K562 (cell line): ENCODE results near the gene PDE11A. TPM values are rescaled to one million over a fixed set of nuclear protein-coding genes. Genes with fewer than 3 reads are reported as not detected.

Source experiments
- ATAC-seq: fragments of 200-7000 bp; cut with Tn5 transposase; 3 replicates; pipeline ENCODE4 v1.9.1; 2020; ENCODE audit warnings: moderate library complexity
- BruUV-seq: library from RNA; stranded (reverse); fragments of 400-500 nt; replicated peaks from 2 replicates; lab custom pipeline; 2021; lab: Mats Ljungman, UMichigan
- CTCF ChIA-PET: fragments of 300-600 bp; formaldehyde crosslinking; extraction: SDS; loops from one replicate; lab custom pipeline; 2021; ENCODE audit warnings: low intra/inter-chr PET ratio; lab: Yijun Ruan, JAX
- POLR2A ChIA-PET: fragments of 300-600, 350-650 bp; sonication (Branson Sonifier 250); formaldehyde crosslinking; extraction: SDS; loops from one replicate; lab custom pipeline; 2021; ENCODE audit warnings: antibody characterized with exemption, inconsistent platforms; lab: Yijun Ruan, JAX
- DNase-seq, 4 experiments: peaks; one replicate each; pipeline versions ENCODE4 v3.0.0 to v3.0.0-alpha.2; 2011 to 2018; ENCODE audit warnings: low spot score in 3 of 4, mixed read lengths in 3 of 4; ENCODE audit errors: extremely low read depth in 1 of 4
- FAIRE-seq: peaks from 2 replicates; lab custom pipeline; 2011; peaks lifted over from hg19 to GRCh38; lab: Jason Lieb, UNC
- H2AFZ ChIP-seq: 2 replicates; pipeline ENCODE4 v1.6.0; 2011; ENCODE audit warnings: low read depth, low read length, control low read depth, inconsistent platforms
- H3K27ac ChIP-seq: fragments of 200-600 bp; 3 replicates; pipeline ENCODE4 v1.8.0; 2011; ENCODE audit warnings: low read depth, mild to moderate bottlenecking, control low read depth, inconsistent platforms, low read length, moderate library complexity, mixed read lengths; ENCODE audit errors: extremely low read depth
- H3K27me3 ChIP-seq, 2 experiments: fragments of 300-600 bp in 1 of 2; 2 replicates in 1 of 2; 3 replicates in 1 of 2; pipeline versions ENCODE4 v1.6.0 to v1.8.0; 2011; ENCODE audit warnings: inconsistent platforms in 2 of 2, low read length in 2 of 2, mild to moderate bottlenecking in 1 of 2, mixed read lengths in 1 of 2, moderate library complexity in 1 of 2; ENCODE audit not compliant: control insufficient read depth in 2 of 2, insufficient read depth in 2 of 2
- H3K36me3 ChIP-seq: fragments of 300-600 bp; 3 replicates; pipeline ENCODE4 v1.8.0; 2011; ENCODE audit warnings: mild to moderate bottlenecking, low read length, inconsistent platforms; ENCODE audit not compliant: control insufficient read depth, insufficient read depth
- H3K4me1 ChIP-seq, 2 experiments: fragments of 200-600 bp in 1 of 2; replicated peaks in 1 of 2; 2 replicates in 1 of 2; 3 replicates in 1 of 2; pipeline versions ENCODE4 v1.5.1 to v1.8.0; 2011; ENCODE audit warnings: inconsistent platforms in 2 of 2, low read length in 2 of 2, mild to moderate bottlenecking in 1 of 2, mixed read lengths in 1 of 2, moderate library complexity in 1 of 2; ENCODE audit not compliant: control insufficient read depth in 2 of 2, insufficient read depth in 2 of 2
- H3K4me2 ChIP-seq: 2 replicates; pipeline ENCODE4 v1.6.1; 2011; ENCODE audit warnings: low read length, control low read depth, inconsistent platforms, mixed read lengths; ENCODE audit not compliant: insufficient read depth
- H3K4me3 ChIP-seq: fragments of 200-600 bp; sonication (generic), shearing (Covaris generic); 2 replicates; pipeline ENCODE4 v1.5.1; 2016; ENCODE audit warnings: control low read depth, inconsistent platforms
- H3K79me2 ChIP-seq: fragments of 200-600 bp; 3 replicates; pipeline ENCODE4 v1.8.0; 2011; ENCODE audit warnings: low read length, inconsistent platforms; ENCODE audit not compliant: control insufficient read depth, insufficient read depth
- H3K9ac ChIP-seq, 2 experiments: 2 replicates each; pipeline versions ENCODE4 v1.6.0 to v1.6.1; 2011; ENCODE audit warnings: low read depth in 2 of 2, low read length in 2 of 2, control low read depth in 1 of 2, inconsistent platforms in 1 of 2, mild to moderate bottlenecking in 1 of 2, mixed read lengths in 1 of 2; ENCODE audit not compliant: insufficient read depth in 1 of 2
- H3K9me1 ChIP-seq: one replicate; pipeline ENCODE4 v1.6.0; 2011; ENCODE audit warnings: inconsistent platforms, mild to moderate bottlenecking, low read length, moderate library complexity; ENCODE audit not compliant: control insufficient read depth, insufficient read depth
- H3K9me3 ChIP-seq: replicated peaks from 2 replicates; pipeline ENCODE4 v1.5.1; 2011; ENCODE audit warnings: low read depth, low read length, inconsistent platforms; ENCODE audit not compliant: control insufficient read depth, insufficient read depth
- H4K20me1 ChIP-seq: replicated peaks from 2 replicates; pipeline ENCODE4 v1.6.1; 2011; ENCODE audit warnings: low read length, inconsistent platforms, mixed read lengths; ENCODE audit not compliant: control insufficient read depth, insufficient read depth
- CEBPB ChIP-seq: fragments of 450-650 bp; IDR thresholded peaks from 2 replicates; pipeline ENCODE4 v1.6.1; 2016; ENCODE audit warnings: missing genetic modification characterization, missing compliant biosample characterization
- CHD2 ChIP-seq: IDR thresholded peaks from 2 replicates; pipeline ENCODE4 v1.6.1; 2011; ENCODE audit warnings: low read depth, low read length
- CREBBP ChIP-seq: IDR thresholded peaks from one replicate; pipeline ENCODE4 v1.6.1; 2012; ENCODE audit warnings: low read depth, mild to moderate bottlenecking, control low read depth, inconsistent platforms, low read length
- FOXA1 ChIP-seq: fragments of 450-650 bp; IDR thresholded peaks from 2 replicates; pipeline ENCODE4 v1.6.1; 2016; ENCODE audit warnings: mild to moderate bottlenecking, borderline replicate concordance
- IFI16 ChIP-seq: fragments of 250-450 bp; sonication (Bioruptor Pico); IDR thresholded peaks from 2 replicates; pipeline ENCODE4 v2.1.2; 2022; ENCODE audit warnings: mild to moderate bottlenecking, inconsistent platforms
- WGBS: fragments of 100-300 bp; shearing (Covaris generic); methylation state at CpG from one replicate; pipeline ENCODE4 v1.1.6; 2016; ENCODE audit warnings: low coverage, mixed read lengths; ENCODE audit not compliant: insufficient coverage; ENCODE audit errors: missing lambda C conversion rate; 5-methylcytosine and 5-hydroxymethylcytosine counted together
- in situ Hi-C: fragments of 300-500 bp; cut with MboI; formaldehyde crosslinking; loops from 4 replicates; pipeline ENCODE4 v1.15.0; 2018; ENCODE audit warnings: inconsistent platforms, mixed read lengths
- intact Hi-C: fragments of 100-400 bp; cut with micrococcal nuclease; formaldehyde crosslinking; loops from 2 replicates; pipeline ENCODE4 v1.14.2; 2022
- polyA plus RNA-seq, 8 experiments: library from polyadenylated mRNA; depleted of rRNA in 4 of 8; stranded (reverse) in 5 of 8; unstranded in 3 of 8; fragments of >200 nt; fragmentation: Nextera tagmentation in 2 of 8; fragmentation: Illumina TruSeq in 1 of 8; extraction: Ambion mirVana in 2 of 8; extraction: Trizol in 1 of 8; gene quantifications; 2 replicates each; pipeline versions ENCODE4 v1.2.1 to v1.2.3, GENCODE V29; 2011 to 2014; ENCODE audit warnings: inconsistent platforms in 1 of 8, missing spikeins in 1 of 8
- total RNA-seq, 7 experiments: library from RNA; depleted of rRNA in 6 of 7; stranded (reverse); fragments of >200 nt in 6 of 7; fragmentation: Illumina TruSeq in 2 of 7; extraction: Trizol in 2 of 7; gene quantifications; 2 replicates each; pipeline versions ENCODE4 v1.2.1 to v1.2.3, GENCODE V29; 2011 to 2021; ENCODE audit warnings: low replicate concordance in 1 of 7

The PDE11A gene
- total and polyA plus RNA-seq, 9 of the 15 experiments (the other 6 are each of a cell fraction or from before 2014, with no cell fraction given): 3.2 to 22.1 (median 5.7) TPM

DNA sequence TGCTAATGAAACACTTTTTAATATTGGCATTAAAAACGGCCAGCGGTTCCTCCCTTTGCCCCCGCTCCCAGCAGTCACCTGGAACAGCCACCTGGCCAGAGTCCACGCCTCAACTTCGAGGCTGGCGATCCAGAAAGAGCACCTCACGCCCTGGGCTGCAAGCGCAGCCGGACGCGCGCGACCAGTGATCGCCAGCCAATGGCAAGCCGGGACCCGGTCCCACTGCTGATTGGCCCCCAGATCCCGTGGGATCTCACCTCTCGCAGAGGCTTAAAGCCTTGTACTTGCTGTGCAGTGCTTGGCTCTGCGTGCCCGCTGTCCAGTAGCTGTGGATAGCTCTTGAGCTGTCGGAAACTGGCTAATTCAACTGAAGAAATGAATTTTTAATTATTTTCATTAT lies 35.6 kb upstream of the PDE11A start:
- intact Hi-C loops (no loop called here), in situ Hi-C loops (no loop called here)
- H3K4me3 ChIP-seq: no peak overlapping the region
- H3K4me1 ChIP-seq: peaks cover 4 to 16% of the 10 kb centered on the region in 2 experiments; a peak in 3 of 5 replicates
- no peak overlapping the region for H3K4me2 ChIP-seq
- 0 out of 4 replicates have a peak overlapping the region, but pooled peaks of 1 of the 2 experiments have one; percentile 53 for H3K9ac ChIP-seq
- no peak overlapping the region for H3K27ac ChIP-seq
- H2AFZ ChIP-seq: no peak overlapping the region
- TF ChIP-seq IFI16 (no peak), CHD2 (0 out of 2 replicates have a peak, but pooled peaks have one; percentile 10), CREBBP (no peak)
- DNase-seq (peak in 1 of 4 experiments; percentile 24), FAIRE-seq (no peak), ATAC-seq (no peak)
- H3K27me3 ChIP-seq: no peaks in the 10 kb centered on the region; a peak in 1 of 5 replicates
- POLR2A ChIA-PET: no interaction called here
- H3K9me1 ChIP-seq: no peaks in the 10 kb centered on the region
- no peaks in the 10 kb centered on the region for H4K20me1 ChIP-seq
- 70% methylated on average over 21 of the region's 21 CpGs for WGBS
- no peaks in the 10 kb centered on the region for H3K9me3 ChIP-seq
- H3K36me3 ChIP-seq: no peaks in the 10 kb centered on the region
- BruUV-seq: no TSS peak
- H3K79me2 ChIP-seq: peaks cover 9% of the 10 kb centered on the region; the same call in 2 of the 3 replicates
- CTCF ChIA-PET: no interaction called here

GRCh38 chr2:178106053-178106452 lies 33.5 kb upstream of the PDE11A start:
- intact Hi-C loops (no loop called here), in situ Hi-C loops (no loop called here)
- Histone ChIP-seq H3K27ac (no peak overlapping the region), H3K9me3 (no peaks in the 10 kb centered on the region), H3K27me3 (no peaks in the 10 kb centered on the region), H3K36me3 (no peaks in the 10 kb centered on the region), H3K9me1 (no peaks in the 10 kb centered on the region), H3K9ac (no peak overlapping the region), H3K4me2 (no peak overlapping the region), H3K4me1 (peaks cover 0 to 4% of the 10 kb centered on the region in 2 experiments; a peak in 1 of 5 replicates), H3K79me2 (no peaks in the 10 kb centered on the region), H3K4me3 (no peak overlapping the region), H4K20me1 (no peaks in the 10 kb centered on the region), H2AFZ (no peak overlapping the region)
- ChIA-PET CTCF (no interaction called here), POLR2A (interaction anchor here (0.8 kb wide), 1 partner anchor 296 kb away, joined by 3 read pairs; no protein-coding TSS in a partner anchor)
- DNase-seq: no peak
- no peak for FAIRE-seq
- no TSS peak for BruUV-seq
- 7% methylated on average over 2 of the region's 2 CpGs for WGBS
- no peak for TF ChIP-seq FOXA1
- TF ChIP-seq CEBPB (tag): no peak
- no peak for ATAC-seq
